Mononuclear cell (primary cell): ENCODE data around the gene CCR5AS.
A peak's percentile ranks its signal among the peaks of the same experiment; 100 is the strongest.

Experiments used
- H3K27me3 ChIP-seq: 2 replicates; pipeline ENCODE4 v1.6.0; 2011; ENCODE audit warnings: low read length, control low read depth; ENCODE audit not compliant: insufficient read depth
- H3K4me1 ChIP-seq: 2 replicates; pipeline ENCODE4 v1.5.1; 2011; ENCODE audit warnings: mild to moderate bottlenecking, low read length, control low read depth; ENCODE audit not compliant: insufficient read depth
- H3K4me3 ChIP-seq: 2 replicates; pipeline ENCODE4 v1.5.1; 2011; ENCODE audit warnings: mild to moderate bottlenecking, low read length, moderate library complexity
- H3K9me3 ChIP-seq: 2 replicates; pipeline ENCODE4 v1.5.1; 2011; ENCODE audit warnings: low read depth, mild to moderate bottlenecking, control low read depth, low read length

The CCR5AS gene

GRCh38 chr3:46367811-46368210, 39.1 kb downstream of the CCR5AS start:
- Histone ChIP-seq H3K27me3 (no peaks in the 10 kb centered on the region), H3K4me3 (no peak overlapping the region), H3K4me1 (peaks cover 63% of the 10 kb centered on the region), H3K9me3 (no peaks in the 10 kb centered on the region)

GRCh38 chr3:46365737-46366524, 40.9 kb downstream of the CCR5AS start:
- no peak overlapping the region for H3K4me3 ChIP-seq
- peaks cover 69% of the 10 kb centered on the region for H3K4me1 ChIP-seq
- H3K27me3 ChIP-seq, result no peaks in the 10 kb centered on the region
- no peaks in the 10 kb centered on the region for H3K9me3 ChIP-seq

GRCh38 chr3:46365041-46365440, 41.8 kb downstream of the CCR5AS start:
- no peak overlapping the region for H3K4me3 ChIP-seq
- H3K4me1 ChIP-seq, result peaks cover 72% of the 10 kb centered on the region
- H3K9me3 ChIP-seq, result no peaks in the 10 kb centered on the region
- H3K27me3 ChIP-seq, result no peaks in the 10 kb centered on the region

DNA sequence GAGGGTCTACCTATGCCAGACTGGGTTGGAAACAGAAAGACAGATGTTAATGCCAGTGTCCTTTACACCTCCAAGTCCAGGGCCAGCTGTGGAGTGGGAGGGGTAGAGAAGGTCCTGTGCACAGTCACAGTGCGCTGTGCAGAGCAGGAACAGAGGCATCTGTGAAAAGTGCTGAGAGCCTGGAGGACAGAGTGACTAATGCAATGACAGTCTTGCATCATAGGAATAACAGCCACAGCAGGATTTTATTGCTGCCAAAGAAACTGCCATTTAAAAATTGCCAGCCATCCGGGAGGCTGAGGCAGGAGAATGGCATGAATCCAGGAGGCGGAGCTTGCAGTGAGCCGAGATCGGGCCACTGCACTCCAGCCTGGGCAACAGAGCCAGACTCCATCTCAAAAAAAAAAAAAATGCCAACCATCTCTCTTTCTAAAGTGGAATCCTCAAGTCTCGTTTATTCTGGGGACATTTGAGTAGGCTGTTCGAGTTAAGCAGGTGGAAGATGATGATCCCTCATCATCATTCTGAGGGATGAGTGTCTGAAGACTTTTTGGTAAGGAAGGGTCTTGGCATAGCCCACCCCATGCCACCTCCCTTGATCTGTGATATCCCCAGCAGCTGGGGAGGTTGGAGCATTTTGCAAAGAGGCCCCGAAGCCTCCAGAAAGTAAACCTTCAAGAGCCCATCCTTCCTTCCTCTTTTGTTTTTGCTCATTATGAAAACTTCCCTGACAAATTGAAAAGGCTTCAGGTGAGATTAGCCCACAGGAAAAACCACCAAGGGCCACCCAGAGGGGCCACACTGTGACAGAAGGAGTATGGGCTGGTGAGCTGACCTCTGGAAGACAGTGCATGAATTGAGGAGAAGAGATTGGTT, 45.2 kb downstream of the CCR5AS start:
- H3K27me3 ChIP-seq, result no peaks in the 10 kb centered on the region
- H3K4me3 ChIP-seq, result no peak overlapping the region
- no peaks in the 10 kb centered on the region for H3K9me3 ChIP-seq
- peaks cover 80% of the 10 kb centered on the region for H3K4me1 ChIP-seq

- H3K4me1 ChIP-seq, result peaks cover 83% of the 10 kb centered on the region
- no peaks in the 10 kb centered on the region for H3K27me3 ChIP-seq
- H3K9me3 ChIP-seq, result no peaks in the 10 kb centered on the region
- H3K4me3 ChIP-seq, result no peak overlapping the region
Observed at GRCh38 chr3:46360907-46361306, 46.0 kb downstream of the CCR5AS start.

- Histone ChIP-seq H3K27me3 (no peaks in the 10 kb centered on the region), H3K9me3 (no peaks in the 10 kb centered on the region), H3K4me1 (peaks cover 75% of the 10 kb centered on the region), H3K4me3 (no peak overlapping the region)
Observed at GRCh38 chr3:46359733-46360493, 47.0 kb downstream of the CCR5AS start.

DNA sequence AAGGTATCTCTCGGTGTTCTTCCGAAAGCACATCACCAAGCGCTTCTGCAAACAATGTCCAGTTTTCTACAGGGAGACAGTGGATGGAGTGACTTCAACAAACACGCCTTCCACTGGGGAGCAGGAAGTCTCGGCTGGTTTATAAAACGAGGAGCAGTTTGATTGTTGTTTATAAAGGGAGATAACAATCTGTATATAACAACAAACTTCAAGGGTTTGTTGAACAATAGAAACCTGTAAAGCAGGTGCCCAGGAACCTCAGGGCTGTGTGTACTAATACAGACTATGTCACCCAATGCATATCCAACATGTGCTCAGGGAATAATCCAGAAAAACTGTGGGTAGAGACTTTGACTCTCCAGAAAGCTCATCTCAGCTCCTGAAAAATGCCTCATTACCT, 48.4 kb downstream of the CCR5AS start:
- no peak overlapping the region for H3K4me3 ChIP-seq
- H3K27me3 ChIP-seq, result no peaks in the 10 kb centered on the region
- peaks cover 81% of the 10 kb centered on the region for H3K4me1 ChIP-seq
- H3K9me3 ChIP-seq, result no peaks in the 10 kb centered on the region

DNA sequence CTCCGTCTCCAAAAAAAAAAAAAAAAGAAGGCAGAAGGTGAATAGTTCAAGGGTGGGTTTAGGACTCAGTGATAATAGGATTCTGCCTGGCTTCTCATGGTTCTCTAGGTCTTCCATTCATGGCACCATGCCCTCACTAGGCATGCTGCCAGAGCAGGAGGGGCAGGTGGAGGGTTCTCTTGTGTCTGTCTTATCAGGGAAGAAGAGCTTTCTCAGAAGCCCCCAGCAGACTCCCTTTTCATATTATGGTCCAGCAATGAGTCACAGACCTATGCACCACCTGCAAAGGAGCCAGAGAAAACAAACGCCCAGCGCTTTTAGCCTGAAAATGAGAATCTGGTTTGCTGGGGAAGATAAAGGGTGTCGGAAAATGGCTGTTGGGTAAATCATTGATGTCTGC, 50.0 kb downstream of the CCR5AS start:
- H3K4me3 ChIP-seq, result peak overlapping the region; percentile 43
- no peaks in the 10 kb centered on the region for H3K27me3 ChIP-seq
- H3K4me1 ChIP-seq, result peaks cover 86% of the 10 kb centered on the region
- no peaks in the 10 kb centered on the region for H3K9me3 ChIP-seq

GRCh38 chr3:46356276-46356675, 50.6 kb downstream of the CCR5AS start:
- Histone ChIP-seq H3K27me3 (no peaks in the 10 kb centered on the region), H3K4me1 (peaks cover 86% of the 10 kb centered on the region), H3K9me3 (no peaks in the 10 kb centered on the region), H3K4me3 (peak overlapping the region; percentile 43)

DNA sequence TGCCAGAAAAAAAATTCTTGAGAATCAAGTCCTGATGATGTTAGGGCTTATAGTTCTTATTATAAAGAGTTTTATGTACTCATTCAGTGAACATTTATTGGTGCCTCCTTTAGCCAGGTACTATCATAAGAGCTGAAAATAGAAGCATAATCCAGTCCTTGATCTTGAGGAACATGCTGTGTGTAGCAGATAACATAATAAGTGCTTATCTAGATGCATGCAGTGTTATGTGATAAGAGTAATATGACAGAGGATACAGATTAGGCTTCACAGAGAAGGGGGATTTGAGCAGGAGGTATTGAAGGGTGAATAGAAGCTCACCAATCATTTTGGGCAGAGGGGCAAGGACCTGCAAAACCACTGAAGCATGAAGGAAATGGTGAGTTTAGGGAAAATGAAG, 51.9 kb downstream of the CCR5AS start:
- Histone ChIP-seq H3K4me1 (peaks cover 85% of the 10 kb centered on the region), H3K27me3 (no peaks in the 10 kb centered on the region), H3K9me3 (no peaks in the 10 kb centered on the region), H3K4me3 (peak overlapping the region; percentile 43)

DNA sequence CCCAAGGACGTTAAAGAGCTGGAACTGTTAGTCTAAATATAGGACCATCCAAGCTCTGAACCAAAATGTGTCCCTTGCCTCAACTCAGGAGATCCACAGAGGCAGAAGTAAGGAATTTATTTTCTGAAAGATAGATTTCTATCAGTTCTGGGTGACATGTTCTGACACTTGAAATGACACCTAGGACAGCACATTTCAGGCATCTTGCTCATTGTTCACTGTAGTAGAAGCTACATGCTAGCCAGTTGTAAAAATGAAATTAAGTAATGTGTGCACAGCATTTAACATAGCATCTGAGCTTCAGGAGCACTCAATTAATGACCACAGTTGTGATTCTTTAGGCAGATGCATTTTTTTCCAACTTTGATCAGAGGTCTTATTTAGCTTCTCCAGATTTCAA, 52.4 kb downstream of the CCR5AS start:
- H3K9me3 ChIP-seq, result no peaks in the 10 kb centered on the region
- H3K4me1 ChIP-seq, result peaks cover 85% of the 10 kb centered on the region
- peak overlapping the region; percentile 43 for H3K4me3 ChIP-seq
- H3K27me3 ChIP-seq, result no peaks in the 10 kb centered on the region

- peaks cover 85% of the 10 kb centered on the region for H3K4me1 ChIP-seq
- no peaks in the 10 kb centered on the region for H3K27me3 ChIP-seq
- H3K9me3 ChIP-seq, result no peaks in the 10 kb centered on the region
- peak within 1 kb of the TSS; percentile 43 for H3K4me3 ChIP-seq
Observed at GRCh38 chr3:46353647-46354410, 53.0 kb downstream of the CCR5AS start, which contains the start of gene CCR2. Gene CCR2 (plus strand): TSS chr3:46354111. CDS start chr3:46357528, 3,417 bp downstream.

- no peaks in the 10 kb centered on the region for H3K27me3 ChIP-seq
- H3K4me1 ChIP-seq, result peaks cover 81% of the 10 kb centered on the region
- H3K9me3 ChIP-seq, result no peaks in the 10 kb centered on the region
- no peak overlapping the region for H3K4me3 ChIP-seq
Observed at GRCh38 chr3:46353090-46353489, 53.8 kb downstream of the CCR5AS start.

GRCh38 chr3:46351646-46352045, 55.2 kb downstream of the CCR5AS start:
- Histone ChIP-seq H3K4me1 (peaks cover 66% of the 10 kb centered on the region), H3K4me3 (no peak overlapping the region), H3K9me3 (no peaks in the 10 kb centered on the region), H3K27me3 (no peaks in the 10 kb centered on the region)
